ENCODE data around the gene TRIM42. TPM values are rescaled to one million over a fixed set of nuclear protein-coding genes. Genes with fewer than 3 reads are reported as not detected.

TRIM42 gene
- total RNA-seq, 6 experiments from 2014 or later, result not detected

DNA sequence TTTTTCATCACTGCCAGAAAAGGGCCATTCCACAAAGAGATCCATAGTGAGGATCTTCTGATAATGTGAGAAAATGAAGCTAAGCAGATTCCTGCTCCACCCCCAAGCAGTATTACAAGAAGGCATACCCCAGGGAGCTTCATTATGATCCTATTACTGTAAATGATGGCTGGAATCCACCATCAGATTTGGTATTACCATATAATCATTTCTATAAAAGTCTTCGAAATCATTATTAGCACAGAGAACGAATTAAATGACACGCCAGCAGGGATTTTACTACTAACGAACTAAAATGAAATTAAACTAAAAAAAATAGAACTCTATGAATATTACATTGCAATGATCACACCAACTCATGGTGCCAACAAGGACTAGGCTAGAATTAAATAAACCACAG lies 24.4 kb downstream of the TRIM42 start:
- H3K36me3 Mint-ChIP-seq (ENCODE audit: low read depth), result peaks cover 4% of the 10 kb centered on the region
- TF ChIP-seq, protein P1, sequence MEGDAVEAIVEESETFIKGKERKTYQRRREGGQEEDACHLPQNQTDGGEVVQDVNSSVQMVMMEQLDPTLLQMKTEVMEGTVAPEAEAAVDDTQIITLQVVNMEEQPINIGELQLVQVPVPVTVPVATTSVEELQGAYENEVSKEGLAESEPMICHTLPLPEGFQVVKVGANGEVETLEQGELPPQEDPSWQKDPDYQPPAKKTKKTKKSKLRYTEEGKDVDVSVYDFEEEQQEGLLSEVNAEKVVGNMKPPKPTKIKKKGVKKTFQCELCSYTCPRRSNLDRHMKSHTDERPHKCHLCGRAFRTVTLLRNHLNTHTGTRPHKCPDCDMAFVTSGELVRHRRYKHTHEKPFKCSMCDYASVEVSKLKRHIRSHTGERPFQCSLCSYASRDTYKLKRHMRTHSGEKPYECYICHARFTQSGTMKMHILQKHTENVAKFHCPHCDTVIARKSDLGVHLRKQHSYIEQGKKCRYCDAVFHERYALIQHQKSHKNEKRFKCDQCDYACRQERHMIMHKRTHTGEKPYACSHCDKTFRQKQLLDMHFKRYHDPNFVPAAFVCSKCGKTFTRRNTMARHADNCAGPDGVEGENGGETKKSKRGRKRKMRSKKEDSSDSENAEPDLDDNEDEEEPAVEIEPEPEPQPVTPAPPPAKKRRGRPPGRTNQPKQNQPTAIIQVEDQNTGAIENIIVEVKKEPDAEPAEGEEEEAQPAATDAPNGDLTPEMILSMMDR (IDR thresholded peaks at IDR 0.05), result no peak
- no peaks in the 10 kb centered on the region for H3K4me1 Mint-ChIP-seq (ENCODE audit: low read depth)
- no peak overlapping the region for H3K27ac Mint-ChIP-seq
- H3K4me3 Mint-ChIP-seq, result no peak overlapping the region
- no peaks in the 10 kb centered on the region for H3K27me3 Mint-ChIP-seq (ENCODE audit: insufficient read depth)
- H3K9me3 Mint-ChIP-seq, result peaks cover 73% of the 10 kb centered on the region
- DNase-seq, result no peak

DNA sequence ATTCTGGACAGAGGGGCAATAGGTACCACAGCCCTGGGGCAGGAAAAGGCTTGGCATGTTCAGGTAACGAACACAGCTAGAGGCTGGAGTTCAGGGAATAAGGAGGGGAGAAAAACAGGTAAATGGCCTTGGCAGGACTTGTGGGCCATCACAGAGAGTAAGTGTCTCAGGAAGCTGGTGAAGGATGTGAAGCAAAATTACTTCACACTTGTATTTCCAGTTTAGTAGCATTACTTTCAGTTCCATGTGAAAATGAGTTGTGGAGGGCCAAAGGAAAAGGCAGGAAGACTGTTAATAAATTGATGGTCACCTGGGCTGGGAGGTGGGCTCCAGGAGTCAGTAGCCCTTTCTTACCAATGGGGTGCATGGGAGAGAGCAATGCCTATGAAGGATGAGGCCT lies 25.6 kb downstream of the TRIM42 start:
- H3K36me3 Mint-ChIP-seq (ENCODE audit: low read depth), result peaks cover 4% of the 10 kb centered on the region
- TF ChIP-seq, protein P1 (IDR thresholded peaks at IDR 0.05), result no peak
- no peaks in the 10 kb centered on the region for H3K4me1 Mint-ChIP-seq (ENCODE audit: low read depth)
- no peak overlapping the region for H3K4me3 Mint-ChIP-seq
- no peaks in the 10 kb centered on the region; the same call in 1 of the 2 replicates for H3K27me3 Mint-ChIP-seq (ENCODE audit: insufficient read depth)
- peaks cover 69% of the 10 kb centered on the region for H3K9me3 Mint-ChIP-seq
- H3K27ac Mint-ChIP-seq, result no peak overlapping the region
- DNase-seq, result no peak

DNA sequence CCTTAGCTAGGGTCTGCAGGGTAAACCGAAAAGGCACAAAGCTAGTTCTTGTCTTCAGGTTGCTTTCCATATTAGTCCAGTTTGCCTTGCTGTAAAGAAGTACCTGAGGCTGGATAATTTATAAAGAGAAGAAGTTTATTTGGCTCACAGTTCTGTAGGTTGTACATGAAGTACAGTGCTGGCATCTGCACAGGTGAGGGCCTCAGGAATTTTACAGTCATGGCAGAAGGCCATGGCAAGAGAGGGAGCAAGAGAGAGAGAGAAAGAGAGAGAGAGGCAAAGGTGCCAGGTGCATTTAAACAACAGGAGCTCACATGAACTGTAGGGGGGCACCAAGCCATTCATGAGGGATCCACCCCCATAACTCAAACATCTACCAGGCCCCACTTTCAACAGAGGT lies 26.9 kb downstream of the TRIM42 start:
- TF ChIP-seq, protein P1 (IDR thresholded peaks at IDR 0.05), result no peak
- Mint-ChIP-seq H3K4me3 (no peak overlapping the region), H3K36me3 (ENCODE audit: low read depth) (peaks cover 4% of the 10 kb centered on the region), H3K27me3 (ENCODE audit: insufficient read depth) (no peaks in the 10 kb centered on the region; the same call in none of the 2 replicates), H3K27ac (no peak overlapping the region), H3K4me1 (ENCODE audit: low read depth) (no peaks in the 10 kb centered on the region), H3K9me3 (peaks cover 61% of the 10 kb centered on the region)
- DNase-seq, result no peak

DNA sequence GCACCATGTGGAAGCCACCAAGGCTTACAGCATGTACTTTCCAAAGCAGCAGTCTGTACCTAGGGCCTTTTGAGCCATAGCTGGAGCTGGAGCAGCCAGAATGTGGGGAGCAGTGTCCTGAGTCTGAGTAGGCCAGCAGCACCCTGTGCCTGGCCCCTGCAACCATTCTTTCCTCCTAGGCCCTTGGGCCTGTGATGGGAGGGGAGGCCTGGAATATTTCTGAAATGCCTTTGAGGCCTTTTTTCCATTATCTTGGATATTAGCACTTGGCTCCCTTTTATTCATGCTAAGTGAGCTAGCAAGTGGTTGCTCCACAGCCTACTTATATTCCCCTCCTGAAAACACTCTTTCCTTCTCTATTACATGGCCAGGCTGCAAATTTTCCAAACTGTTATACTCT lies 28.1 kb downstream of the TRIM42 start:
- H3K36me3 Mint-ChIP-seq (ENCODE audit: low read depth), result peaks cover 4% of the 10 kb centered on the region
- TF ChIP-seq, protein P1 (IDR thresholded peaks at IDR 0.05), result no peak
- H3K9me3 Mint-ChIP-seq, result peaks cover 51% of the 10 kb centered on the region
- DNase-seq, result no peak
- no peak overlapping the region for H3K27ac Mint-ChIP-seq
- H3K4me3 Mint-ChIP-seq, result no peak overlapping the region
- H3K27me3 Mint-ChIP-seq (ENCODE audit: insufficient read depth), result no peaks in the 10 kb centered on the region; the same call in none of the 2 replicates
- H3K4me1 Mint-ChIP-seq (ENCODE audit: low read depth), result no peaks in the 10 kb centered on the region

DNA sequence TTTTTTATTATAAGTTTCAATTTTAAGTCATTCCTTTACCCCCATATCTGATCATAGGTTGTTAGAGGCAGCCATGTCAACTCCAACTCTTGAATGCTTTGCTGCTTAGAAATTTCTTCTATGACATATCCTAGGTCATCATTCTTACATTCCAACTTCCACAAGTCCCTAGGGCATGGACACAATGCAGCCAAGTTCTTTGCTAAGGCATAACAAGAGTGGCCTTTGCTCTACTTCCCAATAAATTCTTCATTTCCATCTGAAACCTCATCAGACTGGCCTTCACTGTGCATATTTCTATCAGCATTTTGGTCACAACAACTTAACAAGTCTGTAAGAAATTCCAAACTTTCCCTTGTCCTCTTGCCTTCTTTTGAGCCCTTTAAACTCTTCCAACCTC lies 28.5 kb downstream of the TRIM42 start:
- peaks cover 4% of the 10 kb centered on the region for H3K36me3 Mint-ChIP-seq (ENCODE audit: low read depth)
- no peaks in the 10 kb centered on the region; the same call in none of the 2 replicates for H3K27me3 Mint-ChIP-seq (ENCODE audit: insufficient read depth)
- no peak overlapping the region for H3K27ac Mint-ChIP-seq
- H3K4me3 Mint-ChIP-seq, result no peak overlapping the region
- no peaks in the 10 kb centered on the region for H3K4me1 Mint-ChIP-seq (ENCODE audit: low read depth)
- TF ChIP-seq, protein P1 (IDR thresholded peaks at IDR 0.05), result no peak
- DNase-seq, result no peak
- H3K9me3 Mint-ChIP-seq, result peaks cover 52% of the 10 kb centered on the region

DNA sequence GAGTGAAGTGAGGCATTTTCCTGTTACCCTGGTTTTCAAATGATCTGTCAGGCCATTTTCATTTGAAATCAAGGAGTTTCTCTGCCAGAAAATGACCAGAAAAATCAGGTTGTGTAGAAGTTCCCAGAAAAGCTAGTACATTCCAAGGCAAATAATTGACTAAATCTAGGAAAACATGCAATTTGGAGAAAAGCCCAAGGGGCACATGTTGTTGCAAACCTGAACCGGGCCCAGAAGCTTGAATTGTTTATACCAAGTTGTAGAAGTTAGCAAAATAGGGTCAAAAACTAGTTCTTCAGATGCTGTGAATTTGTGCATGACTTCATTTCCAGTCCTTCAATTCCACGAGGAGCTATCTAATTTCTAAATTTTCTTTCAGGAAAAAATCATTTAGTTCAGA lies 31.0 kb downstream of the TRIM42 start:
- H3K27ac Mint-ChIP-seq, result no peak overlapping the region
- H3K9me3 Mint-ChIP-seq, result peaks cover 42% of the 10 kb centered on the region
- no peak for DNase-seq
- no peaks in the 10 kb centered on the region for H3K4me1 Mint-ChIP-seq (ENCODE audit: low read depth)
- TF ChIP-seq, protein P1 (IDR thresholded peaks at IDR 0.05), result no peak
- no peaks in the 10 kb centered on the region; the same call in none of the 2 replicates for H3K27me3 Mint-ChIP-seq (ENCODE audit: insufficient read depth)
- H3K36me3 Mint-ChIP-seq (ENCODE audit: low read depth), result no peaks in the 10 kb centered on the region
- H3K4me3 Mint-ChIP-seq, result no peak overlapping the region

Data from HFFc6 (cell line).